GM11168 (cell line): ENCODE results near the gene PTH2R.
"Not testable (repeated sequence)": the region's sequence is repeated elsewhere in the genome, so short reads cannot be mapped to it uniquely, and the experiment has no call there.

Experiments
- in situ Hi-C: fragments of 300-500 bp; cut with MboI; formaldehyde crosslinking; loops from one replicate; pipeline ENCODE4 v1.12.0; 2022; ENCODE audit warnings: low sequenced_read_pairs; ENCODE audit not compliant: unreplicated experiment

PTH2R gene

GRCh38 chr2:208386541-208386940 lies 20.1 kb upstream of the PTH2R start:
- in situ Hi-C loops: no loop called here

- in situ Hi-C loops: no loop called here
Observed at GRCh38 chr2:208389940-208390339, 16.7 kb upstream of the PTH2R start.

- in situ Hi-C loops: no loop called here
Observed at GRCh38 chr2:208392300-208392699, 14.3 kb upstream of the PTH2R start.

GRCh38 chr2:208396796-208397195 lies 9.8 kb upstream of the PTH2R start:
- in situ Hi-C loops: not testable (repeated sequence)

- in situ Hi-C loops: no loop called here
Observed at GRCh38 chr2:208399201-208399600, 7.4 kb upstream of the PTH2R start.

GRCh38 chr2:208407667-208408066 lies 1.1 kb downstream of the PTH2R start:
- in situ Hi-C loops: no loop called here

GRCh38 chr2:208413931-208414330 lies 7.3 kb downstream of the PTH2R start:
- in situ Hi-C loops: no loop called here

- in situ Hi-C loops: no loop called here
Observed at GRCh38 chr2:208415255-208415654, 8.7 kb downstream of the PTH2R start.

GRCh38 chr2:208415897-208416296 lies 9.3 kb downstream of the PTH2R start:
- in situ Hi-C loops: no loop called here

GRCh38 chr2:208426412-208427045 lies 19.9 kb downstream of the PTH2R start:
- in situ Hi-C loops: no loop called here

GRCh38 chr2:208437755-208438154 lies 31.2 kb downstream of the PTH2R start:
- in situ Hi-C loops: no loop called here

- in situ Hi-C loops: no loop called here
Observed at GRCh38 chr2:208440716-208441115, 34.1 kb downstream of the PTH2R start.

- in situ Hi-C loops: no loop called here
Observed at GRCh38 chr2:208441951-208442350, 35.4 kb downstream of the PTH2R start.

GRCh38 chr2:208447447-208447846 lies 40.9 kb downstream of the PTH2R start:
- in situ Hi-C loops: not testable (repeated sequence)

GRCh38 chr2:208451061-208451460 lies 44.5 kb downstream of the PTH2R start:
- in situ Hi-C loops: no loop called here

- in situ Hi-C loops: no loop called here
Observed at GRCh38 chr2:208454861-208455260, 48.3 kb downstream of the PTH2R start.

GRCh38 chr2:208463721-208464120 lies 57.1 kb downstream of the PTH2R start:
- in situ Hi-C loops: no loop called here

- in situ Hi-C loops: no loop called here
Observed at GRCh38 chr2:208464205-208464604, 57.6 kb downstream of the PTH2R start.

GRCh38 chr2:208466151-208466919 lies 59.7 kb downstream of the PTH2R start:
- in situ Hi-C loops: no loop called here

- in situ Hi-C loops: no loop called here
Observed at GRCh38 chr2:208466920-208467298, 60.3 kb downstream of the PTH2R start.

GRCh38 chr2:208467564-208467963 lies 61.0 kb downstream of the PTH2R start:
- in situ Hi-C loops: no loop called here

GRCh38 chr2:208477741-208478140 lies 71.1 kb downstream of the PTH2R start:
- in situ Hi-C loops: no loop called here
